ENCODE results near the gene SPSB2.

DNA sequence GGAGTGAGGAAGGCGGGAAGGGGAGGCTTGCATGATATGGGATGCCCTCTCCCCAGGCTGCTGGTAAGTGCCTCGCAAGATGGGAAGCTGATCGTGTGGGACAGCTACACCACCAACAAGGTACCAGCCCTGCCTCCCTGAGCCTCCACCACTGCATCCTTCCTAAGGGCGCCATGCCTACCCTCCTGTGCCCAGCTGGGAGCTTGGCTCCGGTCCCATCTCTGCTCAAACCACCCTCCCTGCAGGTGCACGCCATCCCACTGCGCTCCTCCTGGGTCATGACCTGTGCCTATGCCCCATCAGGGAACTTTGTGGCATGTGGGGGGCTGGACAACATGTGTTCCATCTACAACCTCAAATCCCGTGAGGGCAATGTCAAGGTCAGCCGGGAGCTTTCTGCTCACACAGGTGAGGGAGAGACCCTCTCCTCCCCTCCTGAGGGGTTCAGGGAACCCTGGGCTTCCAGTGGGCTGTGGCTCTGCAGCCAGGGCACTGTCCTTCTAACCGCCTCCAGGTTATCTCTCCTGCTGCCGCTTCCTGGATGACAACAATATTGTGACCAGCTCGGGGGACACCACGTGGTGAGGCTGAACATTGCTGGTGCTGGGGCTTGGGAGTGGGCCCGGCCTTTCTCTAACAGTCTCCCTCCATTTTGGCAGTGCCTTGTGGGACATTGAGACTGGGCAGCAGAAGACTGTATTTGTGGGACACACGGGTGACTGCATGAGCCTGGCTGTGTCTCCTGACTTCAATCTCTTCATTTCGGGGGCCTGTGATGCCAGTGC lies 29.8 kb downstream of the SPSB2 start:
- TF ChIP-seq, protein P1, sequence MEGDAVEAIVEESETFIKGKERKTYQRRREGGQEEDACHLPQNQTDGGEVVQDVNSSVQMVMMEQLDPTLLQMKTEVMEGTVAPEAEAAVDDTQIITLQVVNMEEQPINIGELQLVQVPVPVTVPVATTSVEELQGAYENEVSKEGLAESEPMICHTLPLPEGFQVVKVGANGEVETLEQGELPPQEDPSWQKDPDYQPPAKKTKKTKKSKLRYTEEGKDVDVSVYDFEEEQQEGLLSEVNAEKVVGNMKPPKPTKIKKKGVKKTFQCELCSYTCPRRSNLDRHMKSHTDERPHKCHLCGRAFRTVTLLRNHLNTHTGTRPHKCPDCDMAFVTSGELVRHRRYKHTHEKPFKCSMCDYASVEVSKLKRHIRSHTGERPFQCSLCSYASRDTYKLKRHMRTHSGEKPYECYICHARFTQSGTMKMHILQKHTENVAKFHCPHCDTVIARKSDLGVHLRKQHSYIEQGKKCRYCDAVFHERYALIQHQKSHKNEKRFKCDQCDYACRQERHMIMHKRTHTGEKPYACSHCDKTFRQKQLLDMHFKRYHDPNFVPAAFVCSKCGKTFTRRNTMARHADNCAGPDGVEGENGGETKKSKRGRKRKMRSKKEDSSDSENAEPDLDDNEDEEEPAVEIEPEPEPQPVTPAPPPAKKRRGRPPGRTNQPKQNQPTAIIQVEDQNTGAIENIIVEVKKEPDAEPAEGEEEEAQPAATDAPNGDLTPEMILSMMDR (IDR thresholded peaks at IDR 0.05) = no peak
- TF ChIP-seq POLR2AphosphoS5 (IDR thresholded peaks at IDR 0.05) (no peak), POLR2A (IDR thresholded peaks at IDR 0.05) (no peak)

All from breast epithelium (tissue), 3 donors.